LoVo (cell line): ENCODE results near the gene MALAT1.

Experiments used
- DNase-seq: peaks from one replicate; pipeline ENCODE4 v3.0.0-alpha.2; 2016; ENCODE audit warnings: low spot score

The MALAT1 gene

DNA sequence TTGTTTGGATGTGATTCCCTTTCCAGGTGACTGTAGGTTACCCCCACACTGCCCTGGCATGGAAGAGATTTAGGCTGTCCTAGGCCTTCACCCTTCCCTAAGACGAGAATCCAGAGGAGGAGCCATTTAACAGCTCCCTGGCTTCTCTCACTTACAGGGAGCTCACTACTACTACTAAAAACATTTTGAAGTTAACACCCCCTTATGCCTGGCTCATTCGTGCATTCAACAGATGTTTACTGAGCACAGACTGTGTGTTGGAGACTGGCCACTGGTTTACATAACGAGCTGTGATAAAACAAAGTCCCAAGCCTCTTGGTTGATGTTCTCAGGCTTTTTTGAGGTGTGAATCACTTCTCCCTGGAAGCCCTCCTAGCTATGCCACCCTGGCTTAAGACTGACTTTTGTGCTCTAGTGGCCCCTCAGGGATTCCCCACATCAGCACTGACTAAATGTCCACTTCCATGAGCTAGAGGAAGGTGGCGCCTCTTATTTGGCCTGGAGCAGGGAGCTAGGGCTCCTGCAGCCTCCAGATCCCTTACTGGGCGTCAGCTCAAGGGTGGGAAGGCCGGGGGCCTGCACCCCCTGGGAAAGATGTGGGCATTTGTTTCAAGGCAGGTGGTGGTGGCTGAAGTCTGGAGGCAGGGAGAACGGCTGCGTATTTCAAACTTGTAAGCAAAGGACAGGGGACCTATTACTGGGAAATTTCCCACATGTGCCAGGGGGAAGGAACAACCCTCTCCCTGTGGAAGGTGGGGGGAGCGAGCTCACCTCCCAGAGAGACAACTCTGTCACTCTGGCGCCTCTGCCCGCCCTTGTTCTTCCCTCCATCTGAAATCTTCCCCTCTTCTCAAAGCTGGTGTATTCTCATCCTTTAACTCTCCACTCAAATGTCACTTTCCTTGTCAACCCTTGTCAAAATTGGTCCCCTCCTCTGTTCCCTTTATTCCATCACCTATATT lies 19.4 kb upstream of the MALAT1 start:
- no peak for DNase-seq

DNA sequence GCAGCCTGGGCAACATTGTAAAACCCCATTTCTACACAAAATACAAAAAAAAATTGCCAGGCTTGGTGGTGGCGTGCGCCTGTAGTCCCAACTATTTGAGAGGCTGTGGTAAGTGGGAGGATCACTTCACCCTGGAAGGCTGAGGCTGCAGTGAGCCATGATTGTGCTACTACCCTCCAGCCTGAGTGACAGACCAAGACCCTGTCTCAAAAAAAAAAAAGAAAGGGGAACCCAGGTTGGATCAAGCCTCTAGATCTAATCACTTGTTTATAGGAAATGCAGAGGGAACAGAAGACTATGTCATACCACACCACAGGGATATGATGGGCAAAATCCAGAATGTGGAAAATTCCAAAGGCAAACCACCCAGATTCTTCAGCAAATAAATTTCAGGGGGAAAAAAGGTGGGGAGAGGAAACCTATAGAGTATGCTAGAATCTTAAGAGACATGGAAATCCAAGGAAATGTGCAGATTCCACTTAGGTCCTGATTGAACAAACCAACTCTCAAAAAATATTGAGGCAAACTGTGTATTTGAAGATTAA lies 16.5 kb upstream of the MALAT1 start:
- DNase-seq = no peak

DNA sequence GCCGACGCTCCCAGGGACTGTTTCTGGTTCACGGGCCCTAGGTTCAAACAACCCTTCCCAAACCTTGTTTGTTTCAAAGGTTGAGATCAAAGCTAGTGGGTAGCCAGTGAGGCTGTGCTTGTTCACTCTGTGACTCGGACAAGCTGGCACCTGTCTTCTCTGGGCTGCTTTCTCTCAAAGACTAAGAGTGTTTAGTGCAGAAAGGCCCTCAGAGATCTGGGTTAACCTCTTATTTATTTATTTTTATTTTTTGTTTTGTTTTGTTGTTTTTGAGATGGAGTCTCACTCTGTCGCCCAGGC lies 13.0 kb upstream of the MALAT1 start:
- no peak for DNase-seq

DNA sequence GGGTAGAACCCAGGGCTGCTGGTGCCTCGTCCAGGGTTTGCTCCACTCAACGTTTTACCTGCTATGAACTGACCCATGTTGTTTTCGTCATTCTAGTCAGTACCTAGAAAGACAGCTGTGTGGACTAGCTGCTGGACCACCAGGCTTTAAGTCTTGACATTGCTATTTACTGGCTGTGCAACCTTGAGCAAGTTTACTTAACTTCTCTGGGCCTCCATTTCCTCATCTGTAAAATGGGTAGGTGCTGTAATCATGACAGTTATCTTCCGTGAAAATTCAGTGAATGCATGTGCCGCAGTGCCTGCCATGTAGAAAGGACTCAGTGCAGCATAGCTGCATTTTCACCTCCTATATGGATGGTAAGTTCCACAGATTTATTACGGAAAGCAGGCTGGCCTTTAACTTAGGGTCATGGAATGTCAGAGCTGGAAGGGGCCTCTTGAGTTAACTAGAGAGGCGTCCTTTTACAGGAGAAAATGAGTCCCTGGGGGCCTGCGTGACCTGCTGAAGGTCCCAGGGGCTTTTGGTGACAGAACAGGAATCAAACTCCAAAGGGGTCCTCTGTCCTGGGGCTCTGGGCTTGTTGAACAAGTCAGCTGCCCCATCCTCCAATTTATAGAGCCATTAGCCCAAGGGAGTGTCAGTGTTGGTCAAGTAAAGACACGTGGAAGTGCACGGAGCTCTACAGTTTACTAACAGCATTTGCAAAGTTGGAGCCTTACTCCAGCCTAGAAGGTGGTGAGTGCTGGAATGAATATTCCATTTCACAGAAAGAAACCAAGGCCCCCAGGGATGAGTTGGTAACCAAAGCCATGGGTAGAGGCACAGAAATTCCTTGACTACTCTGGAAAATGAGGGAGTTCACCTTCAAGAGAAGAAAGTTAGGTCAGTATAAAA lies 12.0 kb upstream of the MALAT1 start:
- no peak for DNase-seq

DNA sequence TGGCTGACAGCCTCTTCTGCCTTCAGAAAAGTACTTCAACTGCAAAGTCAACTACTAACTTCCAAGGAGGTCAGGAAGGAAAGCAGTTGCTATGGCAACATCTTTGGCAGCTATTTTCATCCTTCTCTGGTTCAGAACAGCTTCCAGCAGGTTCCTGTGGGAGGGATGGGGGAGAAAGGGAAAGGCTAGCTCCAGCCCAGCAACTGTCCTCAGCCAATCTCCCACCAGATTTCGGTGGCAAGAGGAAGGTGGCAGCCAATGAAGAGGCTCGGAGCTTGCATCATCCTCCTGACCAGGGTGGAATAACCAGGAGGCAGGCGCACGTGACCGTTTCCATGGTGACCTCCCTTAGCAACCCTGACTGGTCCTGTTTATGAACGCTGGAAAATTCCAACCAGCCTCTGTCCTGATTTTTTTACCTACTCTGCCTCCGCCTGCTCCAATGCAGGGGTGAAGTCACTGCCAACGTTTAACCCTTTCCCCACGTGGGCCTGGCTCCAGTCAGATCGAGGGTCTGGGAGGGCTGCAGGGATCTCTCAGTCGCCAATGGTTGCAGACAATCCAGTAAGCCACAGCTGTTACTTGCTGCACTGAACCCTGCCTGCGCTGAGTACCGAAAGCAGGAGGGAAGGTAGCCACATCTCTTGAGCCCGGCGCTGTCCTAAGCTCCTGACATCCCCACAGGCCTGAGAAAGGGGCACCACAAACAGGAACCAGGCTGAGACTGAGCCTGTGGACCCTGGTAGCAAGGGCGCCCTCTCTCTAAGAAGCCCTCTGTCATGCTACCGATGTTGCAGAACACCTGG lies 11.2 kb upstream of the MALAT1 start:
- peak; percentile 76 for DNase-seq

DNA sequence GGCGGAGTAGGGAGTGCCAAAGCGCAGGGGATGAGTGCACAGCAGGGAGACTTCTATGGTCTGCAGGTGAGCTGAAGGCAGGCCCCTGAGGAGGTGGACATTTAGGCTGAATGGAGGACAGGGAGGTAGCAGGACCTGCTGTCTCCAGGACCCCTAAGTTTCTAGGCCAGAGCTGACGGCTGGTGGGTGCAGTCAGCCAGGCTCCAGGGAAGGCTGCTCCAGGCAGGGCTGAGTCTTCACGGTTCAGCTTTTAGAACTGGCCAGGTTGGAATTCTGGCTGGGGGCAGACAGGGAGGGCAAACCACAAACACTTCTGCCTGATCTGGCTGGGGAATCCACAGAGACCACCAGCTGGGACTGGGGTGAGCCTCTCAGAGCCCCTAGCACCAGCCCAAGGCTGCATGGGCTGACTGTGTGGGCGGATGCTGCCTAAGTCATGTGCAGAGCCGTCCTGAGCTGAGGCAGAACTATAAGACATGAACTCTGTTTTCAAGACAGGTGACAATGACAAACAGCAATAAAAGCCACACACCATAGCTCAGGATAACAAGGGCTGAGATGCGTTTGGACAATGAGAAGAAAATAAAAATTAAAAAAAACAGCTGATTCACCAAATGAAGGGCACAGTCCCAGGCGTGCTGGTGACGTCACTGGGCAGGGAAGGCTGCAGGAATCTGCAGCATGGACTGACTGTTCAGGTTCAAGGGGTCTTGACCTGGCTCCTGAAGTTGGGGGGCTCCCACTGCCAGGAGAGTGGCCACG lies 10.4 kb upstream of the MALAT1 start:
- DNase-seq = no peak

DNA sequence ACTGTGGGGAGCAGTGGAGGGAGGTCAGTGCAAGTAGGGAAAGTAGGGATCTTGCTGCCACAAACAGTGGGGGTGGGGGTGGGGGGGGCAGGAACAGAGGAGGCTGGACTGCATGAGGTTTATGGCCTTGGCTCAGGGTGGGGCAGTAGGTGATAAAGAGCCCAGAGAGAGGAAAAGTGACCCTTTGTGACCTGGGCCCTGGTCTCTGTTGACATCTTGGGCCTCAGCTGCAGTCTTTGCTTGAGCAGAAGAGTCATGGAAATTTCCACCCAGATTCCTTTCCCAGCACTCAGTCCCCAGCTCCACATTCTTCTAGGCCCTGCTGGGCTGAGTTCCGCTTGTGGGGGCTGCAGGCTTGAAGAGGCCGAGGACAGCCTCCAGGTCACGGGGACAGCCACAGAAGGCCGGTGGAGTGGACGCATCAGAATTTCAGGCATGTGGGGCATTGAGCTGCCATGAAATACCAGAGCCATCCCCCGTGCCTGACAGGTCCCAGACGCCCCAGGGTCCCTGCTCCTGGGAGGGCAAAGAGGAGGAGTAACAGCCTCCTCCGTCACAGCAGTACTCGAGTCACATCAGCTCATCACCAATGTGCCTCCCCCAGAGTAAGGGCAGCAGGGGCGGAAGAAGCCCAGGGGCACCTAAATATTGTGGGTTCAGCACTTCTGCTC lies 9.7 kb upstream of the MALAT1 start:
- no peak for DNase-seq

DNA sequence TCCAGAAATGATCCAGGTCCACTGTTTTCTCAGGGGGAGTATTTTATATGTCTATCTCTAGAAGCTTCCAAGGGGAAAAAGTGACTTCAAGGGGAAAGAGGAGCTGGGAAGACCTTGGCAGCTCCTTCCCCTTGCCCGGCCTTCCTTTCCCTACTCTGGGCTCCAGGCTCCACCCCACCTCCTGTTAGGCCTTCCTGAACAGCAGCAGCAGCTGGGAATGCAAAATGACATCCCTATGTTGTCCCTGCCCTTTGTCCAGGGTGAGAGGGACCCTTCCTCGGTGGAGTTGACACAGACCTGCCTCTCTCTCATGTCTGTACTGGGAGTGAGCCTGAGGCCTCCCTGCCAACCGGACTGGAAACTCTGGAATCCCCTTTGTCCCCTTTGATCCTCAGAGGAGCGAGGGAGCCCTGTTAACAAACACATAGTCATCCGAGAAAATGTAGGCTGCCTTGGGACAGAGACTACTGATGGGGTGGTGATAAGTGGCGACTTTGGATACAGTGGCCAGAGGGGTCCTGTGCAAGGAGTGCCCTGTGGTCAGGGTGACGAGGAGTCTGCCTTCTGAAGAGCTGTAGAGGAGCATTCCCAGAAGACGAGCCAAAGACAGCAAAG lies 9.0 kb upstream of the MALAT1 start:
- DNase-seq = no peak

DNA sequence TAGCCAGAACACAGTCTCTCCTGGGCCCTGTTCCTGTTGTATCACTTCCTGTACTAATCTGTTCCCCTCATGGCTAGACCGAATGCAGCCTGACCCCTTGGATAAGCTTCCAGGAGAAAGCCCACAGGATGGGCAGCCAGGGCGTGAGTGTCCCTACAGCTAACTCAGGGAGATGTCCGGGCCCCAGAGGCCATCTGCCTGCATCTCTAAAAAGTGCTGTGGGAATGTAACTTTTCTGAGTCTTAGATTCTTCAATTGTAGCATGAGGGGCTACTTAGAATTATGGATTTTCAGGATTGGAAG lies 7.7 kb upstream of the MALAT1 start:
- no peak for DNase-seq

DNA sequence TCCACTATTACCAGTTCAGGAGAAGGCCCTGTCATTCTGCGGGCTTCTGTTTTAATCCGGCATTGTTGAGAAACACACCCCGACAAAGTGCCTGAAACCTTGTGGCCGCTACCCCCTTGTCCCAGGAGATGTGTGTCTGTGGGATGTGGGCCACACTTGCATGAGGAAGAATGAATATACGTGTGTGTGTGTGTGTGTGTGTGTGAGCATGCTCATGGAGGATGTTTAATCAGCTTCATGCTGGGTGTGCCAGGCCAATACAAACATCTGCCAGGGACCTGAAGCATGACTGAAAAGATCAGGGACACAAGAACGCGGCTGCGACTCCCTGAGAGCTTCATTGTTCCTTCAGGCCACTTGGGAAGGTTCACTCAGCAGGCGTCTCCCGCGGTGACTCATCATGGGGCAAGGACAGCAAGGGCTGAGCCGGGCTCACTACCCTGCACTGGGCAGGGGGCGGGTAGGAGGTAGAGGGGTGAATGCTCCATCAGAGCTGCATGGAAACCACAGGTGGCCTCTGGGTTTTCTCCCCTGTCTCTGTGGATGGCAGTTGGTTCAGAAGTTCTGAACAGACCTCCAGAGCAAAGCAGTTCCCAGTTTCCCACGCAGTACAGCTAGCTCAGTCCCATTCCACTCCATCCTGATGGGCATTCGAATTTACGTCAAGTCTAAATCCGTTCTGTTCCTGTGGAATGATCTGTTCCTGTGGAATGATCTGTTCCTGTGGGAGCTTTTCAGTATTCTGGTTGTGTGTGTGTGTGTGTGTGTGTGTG lies 7.0 kb upstream of the MALAT1 start:
- DNase-seq = peak; percentile 91

DNA sequence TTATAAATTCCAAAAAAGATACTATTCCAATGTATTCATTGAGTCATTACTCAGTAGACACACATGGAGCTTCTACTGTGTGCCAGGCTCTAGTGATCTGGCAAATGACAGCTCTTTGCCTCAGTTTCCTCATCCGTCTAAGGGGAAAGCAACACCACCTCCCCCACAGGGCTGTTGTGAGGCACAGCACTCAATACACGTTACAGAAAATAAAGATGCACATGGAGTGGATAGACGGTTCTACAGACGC lies 6.5 kb upstream of the MALAT1 start:
- DNase-seq = no peak

DNA sequence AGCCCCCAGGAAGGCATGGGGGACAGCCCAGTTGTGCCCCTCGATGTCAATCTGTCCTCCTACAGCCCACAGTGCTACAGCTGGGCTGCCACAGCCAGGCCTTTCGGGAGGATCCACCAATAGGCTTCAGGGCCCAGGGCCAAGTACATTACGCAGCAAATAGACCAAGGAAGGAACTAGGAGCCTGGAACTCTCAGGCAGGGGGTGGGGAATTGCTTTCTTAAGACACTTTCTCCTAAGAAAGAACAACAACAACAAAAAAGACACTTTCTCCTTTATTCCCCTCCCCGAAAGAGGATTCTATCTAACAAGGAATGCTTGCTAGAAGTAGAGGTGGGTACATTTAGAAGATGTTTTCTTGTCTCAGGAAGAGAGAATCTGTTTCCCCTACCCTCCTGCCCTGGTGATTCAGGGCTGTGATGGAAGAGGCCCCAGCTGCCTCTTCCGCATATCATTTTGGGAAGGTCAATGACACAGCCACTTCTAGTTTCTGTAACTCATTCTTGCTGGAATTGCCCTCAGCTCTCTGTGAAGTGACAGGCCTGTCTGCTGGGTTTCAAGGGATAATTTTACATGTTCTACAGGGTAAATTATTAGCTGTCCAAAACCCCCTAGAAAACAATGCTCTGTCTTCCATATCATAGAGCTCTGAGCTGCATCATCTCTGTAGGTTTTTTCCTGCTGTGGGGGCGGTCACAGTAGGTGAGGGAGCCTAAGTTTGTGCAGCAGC lies 6.0 kb upstream of the MALAT1 start:
- no peak for DNase-seq

DNA sequence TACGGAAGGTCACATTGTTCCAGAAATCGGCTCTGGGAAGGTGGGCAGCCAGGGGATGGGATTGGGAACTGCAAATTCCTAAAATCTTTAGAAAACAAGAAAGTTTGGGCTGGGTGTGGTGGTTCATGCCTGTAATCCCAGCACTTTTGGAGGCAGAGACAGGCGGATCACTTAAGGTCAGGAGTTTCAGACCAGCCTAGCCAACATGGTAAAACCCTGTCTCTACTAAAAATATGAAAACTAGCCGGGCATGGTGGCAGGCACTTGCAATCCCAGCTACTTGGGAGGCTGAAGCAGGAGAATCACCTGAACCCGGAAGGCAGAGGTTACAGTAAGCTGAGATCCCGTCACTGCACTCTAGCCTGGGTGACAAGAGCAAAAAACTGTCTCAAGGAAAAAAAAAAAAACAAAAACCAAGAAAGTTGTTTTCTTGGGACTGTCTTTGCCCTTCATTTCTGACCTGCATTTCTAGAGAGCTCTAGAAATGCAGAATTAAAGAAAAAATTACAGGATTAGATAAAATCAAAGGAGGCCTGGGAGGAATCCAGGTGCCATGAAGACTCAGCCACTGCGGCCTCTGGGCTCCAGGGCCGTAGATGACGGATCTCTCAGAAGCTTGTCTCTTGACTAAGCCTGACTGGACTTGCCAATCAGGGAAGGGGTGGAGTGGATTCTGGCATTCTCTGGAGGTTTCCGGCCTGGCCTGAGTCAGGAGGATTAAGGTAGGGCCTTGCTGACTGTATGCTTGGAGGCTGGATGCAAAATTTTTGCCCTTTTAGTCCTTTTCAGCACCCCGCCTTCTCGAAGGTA lies 5.3 kb upstream of the MALAT1 start:
- peak; percentile 71 for DNase-seq

DNA sequence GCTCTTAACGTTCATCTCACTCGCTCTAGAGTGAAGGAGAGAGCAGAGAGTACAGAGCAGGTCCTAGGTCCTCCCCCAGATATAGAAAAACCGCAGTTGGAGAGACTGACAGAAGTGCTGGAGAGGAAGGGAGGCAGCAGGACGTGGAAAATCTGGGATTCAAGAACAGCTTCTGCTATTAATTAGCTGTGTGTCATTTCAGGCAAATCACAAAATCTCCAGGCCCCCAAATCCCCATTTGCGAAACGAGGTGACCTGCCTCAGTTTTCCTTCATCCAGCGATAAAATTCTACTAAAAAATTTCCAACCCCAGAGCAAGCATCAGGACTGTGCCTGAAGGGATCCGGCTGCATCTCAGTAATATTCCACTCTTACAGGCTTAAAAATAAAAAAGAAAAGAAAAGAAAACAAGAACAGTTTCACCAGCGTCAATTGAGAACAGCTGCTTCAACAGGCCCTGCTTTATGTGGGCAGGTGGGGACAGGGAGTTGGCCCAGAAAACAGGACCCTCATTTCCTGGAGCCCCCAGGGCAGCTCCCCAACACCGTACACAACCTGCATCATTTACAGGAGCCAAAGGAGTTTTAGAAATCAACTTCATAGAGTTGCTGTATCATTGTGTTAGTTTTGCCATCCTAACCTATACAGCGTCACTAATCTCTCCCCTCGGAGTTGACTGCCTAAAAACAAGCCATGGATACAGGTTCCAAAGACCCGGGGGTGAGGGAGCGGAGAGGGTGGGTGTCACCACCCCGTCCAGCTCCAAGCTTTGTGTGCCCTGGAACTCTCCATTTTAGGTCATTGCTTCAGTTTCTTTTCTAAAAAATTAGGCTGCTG lies 2.3 kb upstream of the MALAT1 start:
- no peak for DNase-seq

DNA sequence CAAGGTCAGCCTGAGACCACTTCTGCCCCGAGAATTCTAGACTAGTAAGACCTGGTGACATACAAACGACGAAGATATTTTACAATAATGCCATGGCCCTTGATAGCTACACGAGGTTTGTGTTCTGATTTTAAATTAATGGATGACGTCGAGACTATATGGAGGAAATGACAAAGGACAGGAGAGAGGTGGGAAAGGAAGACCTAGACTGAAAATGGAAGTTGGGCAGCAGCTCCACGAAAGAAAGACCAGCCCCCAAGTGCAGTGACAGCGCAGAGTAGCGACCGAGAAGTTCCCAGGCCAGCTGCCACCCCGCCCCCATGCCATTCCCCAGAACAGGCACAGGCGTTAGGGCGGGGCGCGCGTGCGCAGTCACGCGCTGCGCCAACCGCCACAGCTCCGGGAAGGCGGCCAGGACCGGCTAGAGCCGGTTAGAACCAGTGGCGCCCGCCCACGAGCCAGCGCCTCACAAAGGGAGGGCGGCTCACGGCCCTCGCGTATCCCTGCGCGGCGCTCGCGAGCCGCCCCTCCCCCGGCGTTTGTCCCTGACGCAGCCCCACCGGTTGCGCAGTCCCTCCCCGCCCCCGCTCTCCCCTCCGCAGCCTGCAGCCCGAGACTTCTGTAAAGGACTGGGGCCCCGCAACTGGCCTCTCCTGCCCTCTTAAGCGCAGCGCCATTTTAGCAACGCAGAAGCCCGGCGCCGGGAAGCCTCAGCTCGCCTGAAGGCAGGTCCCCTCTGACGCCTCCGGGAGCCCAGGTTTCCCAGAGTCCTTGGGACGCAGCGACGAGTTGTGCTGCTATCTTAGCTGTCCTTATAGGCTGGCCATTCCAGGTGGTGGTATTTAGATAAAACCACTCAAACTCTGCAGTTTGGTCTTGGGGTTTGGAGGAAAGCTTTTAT lies 1.5 kb upstream of the MALAT1 start:
- peak; percentile 99 for DNase-seq

DNA sequence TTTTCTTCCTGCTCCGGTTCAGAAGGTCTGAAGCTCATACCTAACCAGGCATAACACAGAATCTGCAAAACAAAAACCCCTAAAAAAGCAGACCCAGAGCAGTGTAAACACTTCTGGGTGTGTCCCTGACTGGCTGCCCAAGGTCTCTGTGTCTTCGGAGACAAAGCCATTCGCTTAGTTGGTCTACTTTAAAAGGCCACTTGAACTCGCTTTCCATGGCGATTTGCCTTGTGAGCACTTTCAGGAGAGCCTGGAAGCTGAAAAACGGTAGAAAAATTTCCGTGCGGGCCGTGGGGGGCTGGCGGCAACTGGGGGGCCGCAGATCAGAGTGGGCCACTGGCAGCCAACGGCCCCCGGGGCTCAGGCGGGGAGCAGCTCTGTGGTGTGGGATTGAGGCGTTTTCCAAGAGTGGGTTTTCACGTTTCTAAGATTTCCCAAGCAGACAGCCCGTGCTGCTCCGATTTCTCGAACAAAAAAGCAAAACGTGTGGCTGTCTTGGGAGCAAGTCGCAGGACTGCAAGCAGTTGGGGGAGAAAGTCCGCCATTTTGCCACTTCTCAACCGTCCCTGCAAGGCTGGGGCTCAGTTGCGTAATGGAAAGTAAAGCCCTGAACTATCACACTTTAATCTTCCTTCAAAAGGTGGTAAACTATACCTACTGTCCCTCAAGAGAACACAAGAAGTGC lies 661 bp upstream of the MALAT1 start:
- DNase-seq = peak; percentile 60
